GM12864 (cell line): ENCODE measurements around the gene NT5DC2.
A peak's percentile ranks its signal among the peaks of the same experiment; 100 is the strongest.

Experiments
- DNase-seq: peaks from one replicate; pipeline ENCODE4 v3.0.0-alpha.2; 2011; ENCODE audit warnings: low read depth
- H3K4me3 ChIP-seq: 2 replicates; pipeline ENCODE4 v1.5.1; 2011; ENCODE audit warnings: mild to moderate bottlenecking, low read depth, low read length, control low read depth
- TF ChIP-seq, protein P1 (sequence below): IDR thresholded peaks from 2 replicates; pipeline ENCODE4 v1.5.1; 2011; ENCODE audit warnings: low read depth, mild to moderate bottlenecking, moderate library complexity, low read length, control low read depth, inconsistent platforms; ENCODE audit errors: missing control alignments

The NT5DC2 gene

DNA sequence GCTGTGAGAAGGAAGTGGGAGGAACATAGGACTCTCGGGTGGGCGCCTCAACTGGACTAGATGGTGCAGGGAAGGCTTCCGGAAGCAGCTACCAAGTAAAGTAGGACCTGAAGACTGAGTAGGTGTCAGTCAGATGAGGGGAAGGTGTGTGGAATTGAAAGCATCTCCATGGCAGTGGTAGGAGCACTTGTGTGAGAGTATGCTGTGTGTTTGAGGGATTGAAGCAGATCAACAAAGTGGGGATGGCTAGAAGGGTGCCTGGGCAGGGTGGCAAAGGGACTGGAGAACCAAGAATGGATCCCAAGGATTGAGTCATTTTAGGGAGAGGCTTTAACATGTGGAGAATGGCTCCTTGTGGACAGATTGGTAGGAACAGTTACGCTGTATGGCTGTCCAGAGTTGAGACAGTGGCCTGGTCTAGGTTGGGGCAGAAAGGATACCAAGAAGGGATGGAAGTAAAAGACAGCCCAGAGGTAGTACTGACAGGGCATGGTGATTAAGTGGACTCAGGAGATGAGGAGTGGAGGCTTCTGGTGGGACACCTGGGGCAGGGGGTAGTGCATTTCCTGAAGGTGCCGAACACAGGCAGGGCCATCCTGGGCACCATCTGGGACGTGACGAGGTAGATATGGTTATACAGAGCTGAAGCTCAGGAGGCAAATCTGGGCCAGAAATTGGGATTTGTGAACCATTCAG is 4.2 kb upstream of the NT5DC2 start:
- H3K4me3 ChIP-seq = peak overlapping the region; percentile 67
- TF ChIP-seq, protein P1, sequence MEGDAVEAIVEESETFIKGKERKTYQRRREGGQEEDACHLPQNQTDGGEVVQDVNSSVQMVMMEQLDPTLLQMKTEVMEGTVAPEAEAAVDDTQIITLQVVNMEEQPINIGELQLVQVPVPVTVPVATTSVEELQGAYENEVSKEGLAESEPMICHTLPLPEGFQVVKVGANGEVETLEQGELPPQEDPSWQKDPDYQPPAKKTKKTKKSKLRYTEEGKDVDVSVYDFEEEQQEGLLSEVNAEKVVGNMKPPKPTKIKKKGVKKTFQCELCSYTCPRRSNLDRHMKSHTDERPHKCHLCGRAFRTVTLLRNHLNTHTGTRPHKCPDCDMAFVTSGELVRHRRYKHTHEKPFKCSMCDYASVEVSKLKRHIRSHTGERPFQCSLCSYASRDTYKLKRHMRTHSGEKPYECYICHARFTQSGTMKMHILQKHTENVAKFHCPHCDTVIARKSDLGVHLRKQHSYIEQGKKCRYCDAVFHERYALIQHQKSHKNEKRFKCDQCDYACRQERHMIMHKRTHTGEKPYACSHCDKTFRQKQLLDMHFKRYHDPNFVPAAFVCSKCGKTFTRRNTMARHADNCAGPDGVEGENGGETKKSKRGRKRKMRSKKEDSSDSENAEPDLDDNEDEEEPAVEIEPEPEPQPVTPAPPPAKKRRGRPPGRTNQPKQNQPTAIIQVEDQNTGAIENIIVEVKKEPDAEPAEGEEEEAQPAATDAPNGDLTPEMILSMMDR = no peak
- no peak for DNase-seq

DNA sequence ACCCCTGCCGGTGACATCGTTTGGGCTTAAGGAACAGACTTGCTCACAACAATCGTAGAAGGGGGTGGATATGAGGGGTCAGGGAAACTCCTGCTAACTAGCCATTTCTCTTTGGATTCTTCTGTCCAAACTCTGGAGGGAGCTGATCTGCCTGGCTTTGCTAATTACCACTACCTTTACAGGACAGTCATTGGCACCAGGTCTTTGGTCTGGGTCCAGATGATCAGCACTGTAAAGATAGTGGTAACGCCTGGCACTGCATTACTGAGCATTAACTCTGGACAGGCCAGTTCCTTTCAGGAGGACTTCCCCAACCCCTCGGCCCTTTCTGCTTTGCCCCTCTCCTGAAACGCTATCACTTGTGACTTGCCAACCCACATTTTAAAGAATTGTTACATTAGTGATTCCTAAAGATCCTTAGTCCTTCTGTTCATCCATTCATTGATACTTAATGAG is 3.5 kb upstream of the NT5DC2 start:
- H3K4me3 ChIP-seq = peak overlapping the region; percentile 67
- no peak for DNase-seq
- TF ChIP-seq, protein P1 = peak; percentile 4

DNA sequence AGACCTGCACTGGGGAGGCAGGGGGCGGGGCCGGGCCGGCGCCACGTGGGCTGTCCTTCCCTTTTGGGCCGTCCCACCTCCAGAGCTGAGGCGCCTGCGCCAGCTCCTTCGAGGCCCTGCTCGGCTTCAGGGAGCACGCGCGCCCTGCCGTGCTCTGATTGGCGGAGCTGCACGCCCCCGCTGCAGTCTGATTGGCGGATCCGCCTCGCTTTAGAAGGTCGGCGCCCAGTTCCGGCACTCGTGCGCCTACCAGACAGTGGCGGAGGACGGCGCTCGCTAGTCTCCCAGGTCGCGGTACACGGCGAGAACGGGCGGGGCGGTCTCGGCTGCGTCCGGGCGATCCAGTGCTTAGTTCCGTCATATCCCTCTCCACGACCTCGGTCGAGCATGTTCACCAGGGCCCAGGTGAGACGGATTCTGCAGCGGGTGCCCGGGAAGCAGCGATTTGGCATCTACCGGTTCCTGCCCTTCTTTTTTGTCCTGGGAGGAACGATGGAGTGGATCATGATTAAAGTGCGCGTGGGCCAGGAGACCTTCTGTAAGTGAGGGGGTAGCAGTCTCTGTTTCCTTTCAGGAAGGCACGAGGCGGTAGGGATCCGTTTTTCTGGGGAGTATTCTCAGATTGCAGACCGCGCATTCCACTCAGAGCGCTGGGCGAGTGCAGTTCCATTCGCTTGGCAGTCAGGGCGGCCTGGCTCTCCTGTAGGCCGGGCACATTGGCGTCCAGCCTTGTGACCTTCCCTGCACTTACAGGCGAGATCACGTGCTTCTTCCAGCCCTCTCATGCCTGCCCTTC is 2.9 kb upstream of the NT5DC2 start, which contains the start of gene UQCC5:
TSS of gene UQCC5 (plus strand) at position 237 of the 796 bp plus-strand sequence. CDS start at position 388, 151 bp downstream.
- DNase-seq = peak; percentile 94
- H3K4me3 ChIP-seq = peak within 1 kb of the TSS; percentile 67
- TF ChIP-seq, protein P1 = no peak

DNA sequence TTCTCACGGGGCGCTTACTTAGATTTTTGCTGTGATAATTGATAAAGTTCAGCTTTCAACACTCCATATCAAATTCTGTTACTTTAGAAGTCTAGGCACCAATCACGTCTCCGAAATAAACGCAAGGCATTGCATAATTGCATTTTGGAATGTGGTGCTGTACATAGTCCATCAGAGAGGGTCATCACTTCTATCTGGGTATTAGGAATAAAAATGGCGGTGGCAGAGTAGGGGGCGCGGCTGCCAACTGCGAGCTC is 2.4 kb upstream of the NT5DC2 start:
- TF ChIP-seq, protein P1 = no peak
- no peak for DNase-seq
- no peak overlapping the region; the same call in 1 of the 2 replicates for H3K4me3 ChIP-seq

DNA sequence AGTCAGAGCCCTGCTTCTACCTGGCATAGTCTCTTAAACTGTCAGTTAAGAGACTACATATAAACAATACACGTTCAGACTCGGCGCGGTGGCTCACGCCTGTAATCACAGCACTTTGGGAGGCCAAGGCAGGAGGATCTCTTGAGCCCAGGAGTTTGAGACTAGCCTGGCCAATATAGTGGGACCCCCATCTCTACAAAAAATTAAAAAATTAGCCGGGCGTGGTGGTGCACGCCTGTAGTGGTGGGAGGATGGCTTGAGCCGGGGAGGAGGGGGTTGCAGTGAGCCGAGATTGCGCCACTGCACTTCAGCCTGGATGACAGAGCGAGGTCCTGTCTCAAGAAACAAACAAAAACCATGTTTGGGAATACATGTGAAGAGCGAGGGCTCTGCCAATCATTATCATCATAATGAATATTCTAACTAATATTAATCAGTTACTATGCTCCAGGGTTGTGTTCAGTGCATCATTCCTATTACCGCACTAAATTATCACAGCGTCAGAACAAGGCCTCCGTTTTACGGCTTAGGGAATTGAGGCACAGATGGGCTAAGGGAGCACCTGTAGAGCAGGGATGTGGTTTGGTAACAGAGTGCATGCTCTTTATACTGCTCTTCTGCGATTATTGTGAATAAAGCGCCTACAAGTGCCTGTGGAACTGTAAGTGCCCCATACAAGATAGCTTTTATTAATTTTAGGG is 1.9 kb upstream of the NT5DC2 start:
- no peak overlapping the region; the same call in 1 of the 2 replicates for H3K4me3 ChIP-seq
- no peak for DNase-seq
- TF ChIP-seq, protein P1 = no peak

DNA sequence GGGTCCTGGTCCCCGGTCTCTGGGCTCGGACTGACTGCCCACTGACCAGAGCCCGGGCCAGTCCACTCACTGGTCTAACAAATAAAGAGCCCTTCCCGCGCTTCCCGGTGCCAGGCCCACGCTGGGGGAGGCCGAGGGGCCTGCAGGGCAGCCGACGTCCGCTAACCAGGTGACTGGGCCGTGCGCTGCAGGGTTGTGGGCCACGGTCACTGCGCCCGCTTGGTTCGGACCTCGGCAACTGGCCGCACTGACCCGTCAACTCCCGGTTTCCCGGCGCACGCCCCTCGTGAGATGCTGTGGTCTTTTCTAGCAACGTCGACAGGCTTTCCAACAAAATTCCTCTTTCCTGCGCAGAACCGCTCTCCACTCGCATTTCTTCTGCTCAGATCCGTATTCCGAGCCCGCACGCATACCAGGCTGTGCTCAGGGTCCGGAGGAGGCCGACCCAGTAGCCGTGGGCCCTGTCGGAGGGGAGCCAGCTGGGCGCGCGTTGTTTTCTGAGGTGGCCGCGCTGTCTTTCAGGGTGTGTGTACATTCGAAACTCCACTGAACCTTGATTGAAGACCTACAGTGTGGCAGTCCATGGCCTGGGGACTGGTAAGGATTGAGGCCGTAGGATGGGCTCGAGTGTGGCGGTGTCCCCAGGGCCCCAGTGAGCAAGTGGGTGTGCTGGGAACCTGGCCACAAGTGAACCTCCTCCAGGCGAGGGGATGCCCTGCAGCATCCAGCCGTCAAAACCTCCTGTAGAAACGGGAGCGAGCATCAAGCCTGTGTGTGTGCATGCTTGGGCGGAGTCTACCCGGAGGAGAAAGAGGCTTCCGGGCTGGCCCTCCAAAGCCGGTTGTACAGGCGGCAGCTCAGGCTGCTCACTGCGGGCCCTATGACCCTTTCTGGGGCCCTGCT is 875 bp upstream of the NT5DC2 start:
- H3K4me3 ChIP-seq = peak overlapping the region; percentile 68
- TF ChIP-seq, protein P1 = no peak
- no peak for DNase-seq
